ENCODE data around the gene BACH2.
"Not testable (repeated sequence)": the region's sequence is repeated elsewhere in the genome, so short reads cannot be mapped to it uniquely, and the experiment has no call there.

The BACH2 gene

DNA sequence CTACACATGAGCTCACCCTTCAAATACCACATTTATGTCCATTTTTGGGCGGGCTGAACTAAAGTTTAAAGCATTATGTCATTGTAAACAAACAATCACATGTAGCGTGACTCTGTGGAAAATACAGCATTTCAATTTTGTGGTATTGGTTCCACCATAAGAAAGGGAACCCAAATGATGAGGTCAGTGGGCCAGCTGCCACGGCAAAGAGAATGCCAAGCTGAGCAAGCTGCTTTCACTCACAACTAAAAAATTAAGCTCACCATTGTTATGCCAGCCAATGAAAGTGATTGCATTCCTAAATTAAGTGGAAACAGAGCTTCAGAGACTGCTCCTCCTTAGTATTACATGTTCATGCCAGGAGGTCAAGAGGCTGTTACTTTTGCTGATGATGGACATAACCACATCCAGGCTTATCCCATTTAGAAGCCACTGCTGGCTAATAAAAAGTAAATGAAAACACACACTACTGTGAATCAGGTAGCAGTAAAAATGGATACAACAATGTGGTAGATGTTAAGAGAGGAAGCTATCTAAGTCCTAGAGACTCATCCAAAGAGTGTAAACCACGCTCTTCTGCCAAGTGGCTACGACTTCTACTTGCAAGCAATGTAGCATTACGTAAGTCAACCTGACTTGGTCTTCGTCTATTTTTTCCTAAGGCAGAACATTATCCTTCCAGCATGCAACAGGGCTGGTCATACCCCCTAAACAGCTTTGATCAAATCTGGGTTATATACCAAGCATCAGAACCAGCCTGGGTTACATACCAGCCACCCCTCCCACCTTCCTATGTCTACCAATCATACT lies 164.8 kb downstream of the BACH2 start:
- peak; percentile 94 for DNase-seq (ENCODE audit: low read depth)
- no peak overlapping the region for H3K4me3 ChIP-seq (ENCODE audit: control insufficient read depth, low read depth, low read length)
- TF ChIP-seq, protein P1, sequence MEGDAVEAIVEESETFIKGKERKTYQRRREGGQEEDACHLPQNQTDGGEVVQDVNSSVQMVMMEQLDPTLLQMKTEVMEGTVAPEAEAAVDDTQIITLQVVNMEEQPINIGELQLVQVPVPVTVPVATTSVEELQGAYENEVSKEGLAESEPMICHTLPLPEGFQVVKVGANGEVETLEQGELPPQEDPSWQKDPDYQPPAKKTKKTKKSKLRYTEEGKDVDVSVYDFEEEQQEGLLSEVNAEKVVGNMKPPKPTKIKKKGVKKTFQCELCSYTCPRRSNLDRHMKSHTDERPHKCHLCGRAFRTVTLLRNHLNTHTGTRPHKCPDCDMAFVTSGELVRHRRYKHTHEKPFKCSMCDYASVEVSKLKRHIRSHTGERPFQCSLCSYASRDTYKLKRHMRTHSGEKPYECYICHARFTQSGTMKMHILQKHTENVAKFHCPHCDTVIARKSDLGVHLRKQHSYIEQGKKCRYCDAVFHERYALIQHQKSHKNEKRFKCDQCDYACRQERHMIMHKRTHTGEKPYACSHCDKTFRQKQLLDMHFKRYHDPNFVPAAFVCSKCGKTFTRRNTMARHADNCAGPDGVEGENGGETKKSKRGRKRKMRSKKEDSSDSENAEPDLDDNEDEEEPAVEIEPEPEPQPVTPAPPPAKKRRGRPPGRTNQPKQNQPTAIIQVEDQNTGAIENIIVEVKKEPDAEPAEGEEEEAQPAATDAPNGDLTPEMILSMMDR (IDR thresholded peaks at IDR 0.05; ENCODE audit: control insufficient read depth, insufficient read depth, low read depth, low read length, missing control alignments), result no peak

DNA sequence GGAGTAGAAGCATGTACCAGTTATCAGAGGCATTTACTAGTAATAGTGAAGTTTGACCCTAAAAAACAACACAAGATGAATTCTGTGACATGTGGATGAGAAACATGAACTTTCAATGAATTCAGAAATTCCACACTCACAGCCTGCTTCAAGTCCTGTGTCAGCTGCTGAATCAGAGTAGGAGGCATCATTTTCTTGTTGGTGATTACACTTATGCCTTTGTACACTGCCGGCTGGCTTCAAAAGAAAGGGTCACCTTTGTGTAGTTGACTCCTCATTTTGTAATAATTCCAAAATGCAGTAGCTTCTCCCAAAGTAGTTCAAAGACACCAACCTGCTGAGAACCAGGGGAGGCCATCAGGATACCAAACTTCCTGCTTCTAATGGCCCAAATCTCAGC lies 165.5 kb downstream of the BACH2 start:
- DNase-seq (ENCODE audit: low read depth), result no peak
- TF ChIP-seq, protein P1 (IDR thresholded peaks at IDR 0.05; ENCODE audit: control insufficient read depth, insufficient read depth, low read depth, low read length, missing control alignments), result no peak
- H3K4me3 ChIP-seq (ENCODE audit: control insufficient read depth, low read depth, low read length), result no peak overlapping the region

DNA sequence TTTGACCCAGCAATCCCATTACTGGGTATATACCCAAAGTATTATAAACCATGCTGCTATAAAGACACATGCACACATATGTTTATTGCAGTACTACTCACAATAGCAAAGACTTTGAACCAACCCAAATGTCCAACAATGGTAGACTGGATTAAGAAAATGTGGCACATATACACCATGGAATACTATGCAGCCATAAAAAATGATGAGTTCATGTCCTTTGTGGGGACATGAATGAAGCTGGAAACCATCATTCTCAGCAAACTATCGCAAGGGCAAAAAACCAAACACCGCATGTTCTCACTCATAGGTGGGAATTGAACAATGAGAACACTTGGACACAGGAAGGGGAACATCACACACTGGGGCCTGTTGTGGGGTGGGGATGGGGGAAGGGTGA lies 168.0 kb downstream of the BACH2 start:
- DNase-seq (ENCODE audit: low read depth); H3K4me3 ChIP-seq (ENCODE audit: control insufficient read depth, low read depth, low read length): not testable (repeated sequence)

DNA sequence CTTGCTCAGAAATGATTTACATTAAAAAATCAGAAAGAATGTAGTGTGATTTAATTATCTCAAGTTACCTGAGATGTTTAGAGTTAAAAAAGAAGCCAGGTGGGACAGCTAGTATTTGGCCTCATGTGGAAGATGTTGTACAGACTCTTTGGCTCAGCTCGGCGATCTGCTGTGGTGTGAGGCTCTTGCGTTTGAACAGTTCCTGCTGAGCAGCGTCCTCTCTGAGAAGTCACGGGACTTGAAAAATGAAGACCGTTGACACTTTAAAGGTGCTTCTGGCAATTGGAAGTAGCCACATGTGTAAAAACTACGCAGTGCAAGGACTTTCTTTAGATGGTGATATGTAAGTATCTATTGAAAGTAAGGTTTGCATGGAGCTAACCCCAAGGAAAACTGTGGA lies 169.0 kb downstream of the BACH2 start:
- TF ChIP-seq, protein P1 (IDR thresholded peaks at IDR 0.05; ENCODE audit: control insufficient read depth, insufficient read depth, low read depth, low read length, missing control alignments), result no peak
- no peak overlapping the region for H3K4me3 ChIP-seq (ENCODE audit: control insufficient read depth, low read depth, low read length)
- DNase-seq (ENCODE audit: low read depth), result no peak

DNA sequence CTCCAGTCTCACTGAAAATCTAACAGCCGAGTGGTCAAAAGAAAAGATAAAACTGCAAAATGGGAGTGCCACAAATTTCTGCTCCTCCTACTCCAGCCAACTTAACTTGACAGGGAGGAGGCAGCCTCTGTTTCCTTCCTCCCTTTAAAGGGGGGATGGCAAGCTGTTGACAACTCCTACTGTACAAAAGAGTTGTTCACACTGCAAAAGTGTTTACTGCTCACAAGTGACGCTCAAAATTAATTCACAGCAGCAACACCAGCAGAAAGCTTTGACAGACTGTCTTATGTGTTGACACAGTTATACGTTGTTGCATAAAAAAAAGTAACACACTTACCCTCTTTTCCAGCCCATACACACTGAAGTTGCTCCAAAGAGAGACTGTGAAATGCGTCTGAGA lies 169.8 kb downstream of the BACH2 start:
- DNase-seq (ENCODE audit: low read depth), result no peak
- TF ChIP-seq, protein P1 (IDR thresholded peaks at IDR 0.05; ENCODE audit: control insufficient read depth, insufficient read depth, low read depth, low read length, missing control alignments), result no peak
- no peak overlapping the region for H3K4me3 ChIP-seq (ENCODE audit: control insufficient read depth, low read depth, low read length)

DNA sequence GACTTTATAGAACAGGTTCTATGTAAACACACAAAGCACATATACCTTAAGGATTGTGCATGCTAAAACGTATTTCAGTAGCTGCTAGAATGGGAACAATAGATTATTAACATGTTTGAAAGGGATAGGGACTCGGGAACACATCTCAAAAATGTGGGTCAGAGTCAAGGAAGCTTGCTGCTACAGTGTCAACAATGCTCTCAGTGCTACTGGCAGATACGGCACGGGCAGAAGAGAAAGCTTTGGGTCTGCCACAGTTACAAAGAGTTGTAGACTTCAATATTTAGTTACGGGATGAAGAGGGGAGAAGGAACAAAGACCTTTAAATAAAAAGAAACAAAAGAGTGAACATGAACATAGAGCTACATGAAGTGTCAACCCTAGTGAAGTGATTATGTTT lies 170.5 kb downstream of the BACH2 start:
- DNase-seq (ENCODE audit: low read depth), result no peak
- H3K4me3 ChIP-seq (ENCODE audit: control insufficient read depth, low read depth, low read length), result no peak overlapping the region
- TF ChIP-seq, protein P1 (IDR thresholded peaks at IDR 0.05; ENCODE audit: control insufficient read depth, insufficient read depth, low read depth, low read length, missing control alignments), result no peak

DNA sequence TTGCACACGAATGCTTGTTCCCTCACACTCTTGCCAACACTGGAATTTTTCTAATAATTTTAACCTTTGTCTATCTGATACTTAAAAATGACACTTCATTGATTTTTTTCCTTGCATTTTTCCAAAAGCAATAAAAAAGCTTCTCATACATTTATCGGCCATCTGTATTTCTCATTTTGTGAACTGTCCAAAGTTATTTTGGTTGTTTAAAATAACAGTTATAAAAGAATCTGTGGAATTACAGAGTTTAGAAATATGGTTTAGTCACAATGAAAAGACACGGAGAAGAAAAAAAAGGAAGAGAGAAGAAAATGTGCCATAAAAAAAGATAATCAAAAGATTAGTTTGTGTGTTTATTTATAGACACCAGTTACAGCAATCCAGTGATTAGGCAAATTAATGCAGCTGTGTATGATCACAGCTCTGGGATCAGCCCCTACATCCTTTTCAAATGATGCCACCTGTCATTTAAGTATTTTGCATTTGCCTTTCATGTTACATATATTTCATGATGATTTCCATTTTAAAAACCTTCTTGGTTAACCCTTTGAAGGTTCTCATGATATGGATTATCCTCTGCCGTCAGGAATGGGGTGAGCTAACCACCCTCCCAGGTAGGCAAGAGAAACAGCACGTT lies 171.7 kb downstream of the BACH2 start:
- TF ChIP-seq, protein P1 (IDR thresholded peaks at IDR 0.05; ENCODE audit: control insufficient read depth, insufficient read depth, low read depth, low read length, missing control alignments), result no peak
- DNase-seq (ENCODE audit: low read depth), result no peak
- no peak overlapping the region for H3K4me3 ChIP-seq (ENCODE audit: control insufficient read depth, low read depth, low read length)

All from AG09309 (cell line).